Measurements from ENCODE around the gene UBLCP1. TPM values are rescaled to one million over a fixed set of nuclear protein-coding genes. Genes with fewer than 3 reads are reported as not detected.
A peak's percentile ranks its signal among the peaks of the same experiment; 100 is the strongest.

Gene UBLCP1
- total and polyA plus RNA-seq, 2 donors (not counting 1 experiment from before 2014, with no cell fraction given): 13.9 to 30.4 TPM

GRCh38 chr5:159216454-159216853, 46.6 kb upstream of the UBLCP1 start:
- Histone ChIP-seq H2AFZ (ENCODE audit: low read length) (no peak overlapping the region), H3K4me3 (replicated peaks in 1 of 4; ENCODE audit: control extremely low read depth in 1 of 4, insufficient read depth in 1 of 4, low read depth in 3 of 4, low read length in 4 of 4) (no peak overlapping the region), H3K36me3 (ENCODE audit: control insufficient read depth, insufficient read depth, low read length) (no peaks in the 10 kb centered on the region), H3K4me2 (ENCODE audit: extremely low read depth, insufficient read depth, low read length) (no peak overlapping the region), H3K27ac (ENCODE audit: insufficient read depth, low read length) (no peak overlapping the region), H4K20me1 (ENCODE audit: control insufficient read depth, extremely low read depth, insufficient read depth, low read length) (no peaks in the 10 kb centered on the region), H3K4me1 (ENCODE audit: control insufficient read depth, extremely low read depth, insufficient read depth, low read length) (no peaks in the 10 kb centered on the region), H3K79me2 (ENCODE audit: control insufficient read depth, insufficient read depth, low read length) (no peaks in the 10 kb centered on the region), H3K27me3 (ENCODE audit: control insufficient read depth, insufficient read depth, low read length) (no peaks in the 10 kb centered on the region), H3K9ac (ENCODE audit: insufficient read depth, low read length) (no peak overlapping the region), H3K9me3 (ENCODE audit: control insufficient read depth, insufficient read depth, low read depth, low read length) (no peaks in the 10 kb centered on the region)
- peak in 1 of 2 donors; percentile 20 for DNase-seq (ENCODE audit: low read depth in 2 of 2)
- TF ChIP-seq, protein P1, sequence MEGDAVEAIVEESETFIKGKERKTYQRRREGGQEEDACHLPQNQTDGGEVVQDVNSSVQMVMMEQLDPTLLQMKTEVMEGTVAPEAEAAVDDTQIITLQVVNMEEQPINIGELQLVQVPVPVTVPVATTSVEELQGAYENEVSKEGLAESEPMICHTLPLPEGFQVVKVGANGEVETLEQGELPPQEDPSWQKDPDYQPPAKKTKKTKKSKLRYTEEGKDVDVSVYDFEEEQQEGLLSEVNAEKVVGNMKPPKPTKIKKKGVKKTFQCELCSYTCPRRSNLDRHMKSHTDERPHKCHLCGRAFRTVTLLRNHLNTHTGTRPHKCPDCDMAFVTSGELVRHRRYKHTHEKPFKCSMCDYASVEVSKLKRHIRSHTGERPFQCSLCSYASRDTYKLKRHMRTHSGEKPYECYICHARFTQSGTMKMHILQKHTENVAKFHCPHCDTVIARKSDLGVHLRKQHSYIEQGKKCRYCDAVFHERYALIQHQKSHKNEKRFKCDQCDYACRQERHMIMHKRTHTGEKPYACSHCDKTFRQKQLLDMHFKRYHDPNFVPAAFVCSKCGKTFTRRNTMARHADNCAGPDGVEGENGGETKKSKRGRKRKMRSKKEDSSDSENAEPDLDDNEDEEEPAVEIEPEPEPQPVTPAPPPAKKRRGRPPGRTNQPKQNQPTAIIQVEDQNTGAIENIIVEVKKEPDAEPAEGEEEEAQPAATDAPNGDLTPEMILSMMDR (conservative IDR thresholded peaks at IDR 0.05 in 1 of 2, IDR thresholded peaks at IDR 0.05 in 1 of 2; ENCODE audit: low read depth in 1 of 2, low read length in 2 of 2): peak in 1 of 2 donors; percentile 26
- no peak for TF ChIP-seq EZH2 (IDR thresholded peaks at IDR 0.05; ENCODE audit: low read length, missing control alignments)

- Histone ChIP-seq H3K4me2 (ENCODE audit: extremely low read depth, insufficient read depth, low read length) (no peak overlapping the region), H3K9ac (ENCODE audit: insufficient read depth, low read length) (no peak overlapping the region), H4K20me1 (ENCODE audit: control insufficient read depth, extremely low read depth, insufficient read depth, low read length) (no peaks in the 10 kb centered on the region), H3K27me3 (ENCODE audit: control insufficient read depth, insufficient read depth, low read length) (no peaks in the 10 kb centered on the region), H3K27ac (ENCODE audit: insufficient read depth, low read length) (no peak overlapping the region), H3K4me1 (ENCODE audit: control insufficient read depth, extremely low read depth, insufficient read depth, low read length) (no peaks in the 10 kb centered on the region), H2AFZ (ENCODE audit: low read length) (no peak overlapping the region), H3K4me3 (replicated peaks in 1 of 4; ENCODE audit: control extremely low read depth in 1 of 4, insufficient read depth in 1 of 4, low read depth in 3 of 4, low read length in 4 of 4) (no peak overlapping the region), H3K9me3 (ENCODE audit: control insufficient read depth, insufficient read depth, low read depth, low read length) (no peaks in the 10 kb centered on the region), H3K79me2 (ENCODE audit: control insufficient read depth, insufficient read depth, low read length) (no peaks in the 10 kb centered on the region), H3K36me3 (ENCODE audit: control insufficient read depth, insufficient read depth, low read length) (no peaks in the 10 kb centered on the region)
- DNase-seq (ENCODE audit: low read depth in 2 of 2): no peak
- no peak for TF ChIP-seq EZH2 (IDR thresholded peaks at IDR 0.05; ENCODE audit: low read length, missing control alignments)
- TF ChIP-seq, protein P1 (conservative IDR thresholded peaks at IDR 0.05 in 1 of 2, IDR thresholded peaks at IDR 0.05 in 1 of 2; ENCODE audit: low read depth in 1 of 2, low read length in 2 of 2): no peak
These were observed 45.9 kb upstream of the UBLCP1 start for GRCh38 chr5:159217236-159217635.

GRCh38 chr5:159218595-159219023, 44.5 kb upstream of the UBLCP1 start:
- Histone ChIP-seq H3K36me3 (ENCODE audit: control insufficient read depth, insufficient read depth, low read length) (no peaks in the 10 kb centered on the region), H3K4me2 (ENCODE audit: extremely low read depth, insufficient read depth, low read length) (no peak overlapping the region), H3K27me3 (ENCODE audit: control insufficient read depth, insufficient read depth, low read length) (no peaks in the 10 kb centered on the region), H3K27ac (ENCODE audit: insufficient read depth, low read length) (no peak overlapping the region), H3K9me3 (ENCODE audit: control insufficient read depth, insufficient read depth, low read depth, low read length) (no peaks in the 10 kb centered on the region), H4K20me1 (ENCODE audit: control insufficient read depth, extremely low read depth, insufficient read depth, low read length) (no peaks in the 10 kb centered on the region), H2AFZ (ENCODE audit: low read length) (no peak overlapping the region), H3K79me2 (ENCODE audit: control insufficient read depth, insufficient read depth, low read length) (no peaks in the 10 kb centered on the region), H3K4me1 (ENCODE audit: control insufficient read depth, extremely low read depth, insufficient read depth, low read length) (no peaks in the 10 kb centered on the region), H3K9ac (ENCODE audit: insufficient read depth, low read length) (no peak overlapping the region), H3K4me3 (replicated peaks in 1 of 4; ENCODE audit: control extremely low read depth in 1 of 4, insufficient read depth in 1 of 4, low read depth in 3 of 4, low read length in 4 of 4) (no peak overlapping the region)
- DNase-seq (ENCODE audit: low read depth in 2 of 2): peak; percentile 29 to 83
- TF ChIP-seq EZH2 (IDR thresholded peaks at IDR 0.05; ENCODE audit: low read length, missing control alignments): no peak
- TF ChIP-seq, protein P1 (conservative IDR thresholded peaks at IDR 0.05 in 1 of 2, IDR thresholded peaks at IDR 0.05 in 1 of 2; ENCODE audit: low read depth in 1 of 2, low read length in 2 of 2): no peak

Measured in fibroblast of lung (primary cell).